Liver (tissue), 9 donors: ENCODE results near the gene SPOP. TPM values are rescaled to one million over a fixed set of nuclear protein-coding genes. Genes with fewer than 3 reads are reported as not detected.
A peak's percentile ranks its signal among the peaks of the same experiment; 100 is the strongest.

Experiments
- DNase-seq: peaks from one replicate; pipeline ENCODE4 v3.0.0-alpha.2; 2017; ENCODE audit warnings: low spot score
- H3K27ac ChIP-seq, 2 donors: one replicate each; pipeline ENCODE4 v1.7.0; 2013; ENCODE audit warnings: inconsistent platforms in 2 of 2, low read length in 2 of 2, control low read depth in 1 of 2, low read depth in 1 of 2, mild to moderate bottlenecking in 1 of 2
- H3K27me3 ChIP-seq, 4 donors: one replicate each; pipeline versions ENCODE4 v1.6.1 to v1.7.0; 2013; ENCODE audit warnings: low read length in 3 of 4, inconsistent platforms in 1 of 4, mild to moderate bottlenecking in 1 of 4, moderate library complexity in 1 of 4; ENCODE audit not compliant: control insufficient read depth in 4 of 4, insufficient read depth in 4 of 4
- H3K36me3 ChIP-seq, 4 donors: one replicate each; pipeline versions ENCODE4 v1.6.1 to v1.7.0; 2013; ENCODE audit warnings: low read length in 3 of 4, mild to moderate bottlenecking in 3 of 4, low read depth in 1 of 4, moderate library complexity in 1 of 4; ENCODE audit not compliant: control insufficient read depth in 4 of 4, insufficient read depth in 3 of 4
- H3K4me1 ChIP-seq, 4 donors: one replicate each; pipeline versions ENCODE4 v1.6.1 to v1.7.0; 2013; ENCODE audit warnings: low read length in 3 of 4, mild to moderate bottlenecking in 3 of 4, moderate library complexity in 1 of 4; ENCODE audit not compliant: control insufficient read depth in 4 of 4, insufficient read depth in 4 of 4
- H3K4me3 ChIP-seq, 3 donors: one replicate each; pipeline versions ENCODE4 v1.6.1 to v1.7.0; 2013; ENCODE audit warnings: low read length in 3 of 3, control low read depth in 1 of 3, low read depth in 1 of 3, mild to moderate bottlenecking in 1 of 3
- H3K9ac ChIP-seq, 2 donors: one replicate each; pipeline ENCODE4 v1.7.0; 2013; ENCODE audit warnings: low read length in 2 of 2, mild to moderate bottlenecking in 2 of 2, moderate library complexity in 2 of 2, control low read depth in 1 of 2, low read depth in 1 of 2
- H3K9me3 ChIP-seq, 4 donors: one replicate each; pipeline versions ENCODE4 v1.6.1 to v1.7.0; 2013; ENCODE audit warnings: low read length in 3 of 4; ENCODE audit not compliant: control insufficient read depth in 4 of 4
- ATF3 ChIP-seq: IDR thresholded peaks from 2 replicates; pipeline ENCODE4 v1.6.1; 2016; ENCODE audit warnings: antibody characterized with exemption
- CTCF ChIP-seq: fragments of 150-350 bp; IDR thresholded peaks from 2 replicates; pipeline ENCODE4 v1.5.1; 2017; ENCODE audit warnings: improper control_type of control experiment, low read depth, low read length; ENCODE audit not compliant: missing input control
- EGR1 ChIP-seq, 2 donors: IDR thresholded peaks; 2 replicates each; pipeline ENCODE4 v1.6.1; 2016 to 2018; ENCODE audit warnings: antibody characterized with exemption in 2 of 2, low read depth in 2 of 2
- FOXA1 ChIP-seq: IDR thresholded peaks from 2 replicates; pipeline ENCODE4 v1.6.1; 2016; ENCODE audit warnings: antibody characterized with exemption
- GABPA ChIP-seq, 2 donors: IDR thresholded peaks in 1 of 2; conservative IDR thresholded peaks in 1 of 2; 2 replicates each; pipeline ENCODE4 v1.6.1; 2016; ENCODE audit warnings: antibody characterized with exemption in 2 of 2, mild to moderate bottlenecking in 1 of 2, moderate library complexity in 1 of 2
- HNF4A ChIP-seq, 2 donors: conservative IDR thresholded peaks; 2 replicates each; pipeline ENCODE4 v1.6.1; 2016; ENCODE audit warnings: antibody characterized with exemption in 2 of 2, mild to moderate bottlenecking in 2 of 2
- HNF4G ChIP-seq: IDR thresholded peaks from 2 replicates; pipeline ENCODE4 v1.6.1; 2016; ENCODE audit warnings: antibody characterized with exemption
- JUND ChIP-seq, 2 donors: IDR thresholded peaks; 2 replicates each; pipeline ENCODE4 v1.6.1; 2016; ENCODE audit warnings: antibody characterized with exemption in 2 of 2
- NR2F2 ChIP-seq: IDR thresholded peaks from 2 replicates; pipeline ENCODE4 v1.6.1; 2016; ENCODE audit warnings: antibody characterized with exemption
- RAD21 ChIP-seq, 2 donors: IDR thresholded peaks; 2 replicates each; pipeline ENCODE4 v1.6.1; 2016; ENCODE audit warnings: antibody characterized with exemption in 2 of 2, mild to moderate bottlenecking in 2 of 2
- RXRA ChIP-seq, 2 donors: IDR thresholded peaks; 2 replicates each; pipeline ENCODE4 v1.6.1; 2017 to 2018; ENCODE audit warnings: antibody characterized with exemption in 2 of 2, mild to moderate bottlenecking in 1 of 2
- SP1 ChIP-seq: IDR thresholded peaks from 2 replicates; pipeline ENCODE4 v1.6.1; 2018; ENCODE audit warnings: antibody characterized with exemption, mild to moderate bottlenecking
- TAF1 ChIP-seq: conservative IDR thresholded peaks from 2 replicates; pipeline ENCODE4 v1.6.1; 2016; ENCODE audit warnings: antibody characterized with exemption, mild to moderate bottlenecking
- YY1 ChIP-seq: IDR thresholded peaks from 2 replicates; pipeline ENCODE4 v1.6.1; 2016; ENCODE audit warnings: antibody characterized with exemption, mild to moderate bottlenecking
- WGBS: extraction: QIAGEN DNeasy Blood & Tissue Kit; methylation state at CpG from one replicate; pipeline ENCODE4 v1.1.7; 2013; 5-methylcytosine and 5-hydroxymethylcytosine counted together
- polyA plus RNA-seq, 2 donors: library from polyadenylated mRNA; stranded (reverse) in 1 of 2; unstranded in 1 of 2; fragments of 200-250 nt in 1 of 2; fragments of >200 nt in 1 of 2; fragmentation: Nextera tagmentation in 1 of 2; extraction: Ambion mirVana in 1 of 2; gene quantifications; one replicate each; pipeline versions ENCODE4 v1.2.1 to v1.2.3, GENCODE V29; 2013 to 2015
- total RNA-seq, 2 donors: library from RNA; depleted of rRNA; stranded (reverse); fragments of >200 nt; gene quantifications; one replicate each; pipeline ENCODE4 v1.2.3, GENCODE V29; 2014
- TF ChIP-seq, protein P1 (sequence below): IDR thresholded peaks from 2 replicates; pipeline ENCODE4 v1.6.1; 2016; ENCODE audit warnings: antibody characterized with exemption
- donor health status: healthy.
- donor health status: healthy.
- donor health status: healthy.
- donor health status: healthy.
- donor health status: healthy.

Gene SPOP
- total and polyA plus RNA-seq, 4 donors = 21.6 to 50.8 (median 42.4) TPM

- no peaks in the 10 kb centered on the region for H3K9me3 ChIP-seq
- peaks cover 0 to 5% (median 2%) of the 10 kb centered on the region in 4 donors for H3K27me3 ChIP-seq
- WGBS = 84% methylated on average over 13 of the region's 13 CpGs
- no peak overlapping the region for H3K27ac ChIP-seq
- no peak overlapping the region for H3K9ac ChIP-seq
- no peak for TF ChIP-seq HNF4G
- TF ChIP-seq JUND (IDR thresholded peaks at IDR 0.05) = no peak
- TF ChIP-seq, protein P1, sequence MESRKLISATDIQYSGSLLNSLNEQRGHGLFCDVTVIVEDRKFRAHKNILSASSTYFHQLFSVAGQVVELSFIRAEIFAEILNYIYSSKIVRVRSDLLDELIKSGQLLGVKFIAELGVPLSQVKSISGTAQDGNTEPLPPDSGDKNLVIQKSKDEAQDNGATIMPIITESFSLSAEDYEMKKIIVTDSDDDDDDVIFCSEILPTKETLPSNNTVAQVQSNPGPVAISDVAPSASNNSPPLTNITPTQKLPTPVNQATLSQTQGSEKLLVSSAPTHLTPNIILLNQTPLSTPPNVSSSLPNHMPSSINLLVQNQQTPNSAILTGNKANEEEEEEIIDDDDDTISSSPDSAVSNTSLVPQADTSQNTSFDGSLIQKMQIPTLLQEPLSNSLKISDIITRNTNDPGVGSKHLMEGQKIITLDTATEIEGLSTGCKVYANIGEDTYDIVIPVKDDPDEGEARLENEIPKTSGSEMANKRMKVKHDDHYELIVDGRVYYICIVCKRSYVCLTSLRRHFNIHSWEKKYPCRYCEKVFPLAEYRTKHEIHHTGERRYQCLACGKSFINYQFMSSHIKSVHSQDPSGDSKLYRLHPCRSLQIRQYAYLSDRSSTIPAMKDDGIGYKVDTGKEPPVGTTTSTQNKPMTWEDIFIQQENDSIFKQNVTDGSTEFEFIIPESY = no peak
- no peak for TF ChIP-seq ATF3
- no peak for TF ChIP-seq HNF4A (conservative IDR thresholded peaks at IDR 0.05)
- no peak for TF ChIP-seq CTCF
- TF ChIP-seq YY1 = no peak
- TF ChIP-seq TAF1 = no peak
- no peak for TF ChIP-seq NR2F2
- TF ChIP-seq FOXA1 = no peak
- no peak for TF ChIP-seq EGR1 (IDR thresholded peaks at IDR 0.05; ENCODE audit: low read depth in 2 of 2)
- H3K4me1 ChIP-seq = peaks cover 8 to 18% (median 12%) of the 10 kb centered on the region in 4 donors
- no peaks in the 10 kb centered on the region for H3K36me3 ChIP-seq
- no peak for DNase-seq
- H3K4me3 ChIP-seq = no peak overlapping the region
Observed at GRCh38 chr17:49578414-49578813, 99.5 kb downstream of the SPOP start.

DNA sequence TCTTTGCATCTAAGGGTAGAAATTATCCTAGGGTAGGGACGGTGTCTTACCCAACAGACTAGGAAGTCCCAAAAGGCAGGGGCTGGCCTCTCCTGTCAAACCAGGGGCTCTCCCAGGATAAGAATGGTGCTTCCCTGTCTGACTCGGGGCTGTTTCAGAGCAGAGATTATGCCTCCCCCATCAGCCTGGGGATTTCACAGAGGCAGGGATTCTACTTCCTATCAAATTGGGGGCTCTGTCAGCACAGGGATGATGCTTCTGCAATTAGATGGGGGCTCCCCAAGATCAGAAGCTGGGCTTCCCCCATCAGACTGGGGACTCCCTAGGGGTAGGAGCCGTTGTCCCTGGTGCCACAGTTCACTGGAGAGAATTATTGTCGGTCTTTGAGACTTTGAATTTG, 99.9 kb downstream of the SPOP start:
- Histone ChIP-seq H3K27ac (no peak overlapping the region), H3K4me1 (peaks cover 8 to 18% (median 12%) of the 10 kb centered on the region in 4 donors), H3K9me3 (no peaks in the 10 kb centered on the region), H3K9ac (no peak overlapping the region), H3K4me3 (no peak overlapping the region), H3K27me3 (peaks cover 0 to 5% (median 2%) of the 10 kb centered on the region in 4 donors), H3K36me3 (no peaks in the 10 kb centered on the region)
- TF ChIP-seq ATF3 (no peak), HNF4G (no peak), RAD21 (IDR thresholded peaks at IDR 0.05) (no peak), SP1 (no peak), RXRA (IDR thresholded peaks at IDR 0.05) (no peak)
- DNase-seq = no peak
- 64% methylated on average over 4 of the region's 4 CpGs for WGBS

GRCh38 chr17:49577650-49577934, 100.3 kb downstream of the SPOP start:
- TF ChIP-seq RXRA (IDR thresholded peaks at IDR 0.05) (peak in 1 of 2 donors; percentile 18), TAF1 (no peak), GABPA (IDR thresholded peaks at IDR 0.05 in 1 of 2, conservative IDR thresholded peaks at IDR 0.05 in 1 of 2) (no peak), FOXA1 (no peak)
- Histone ChIP-seq H3K27me3 (peaks cover 0 to 5% (median 2%) of the 10 kb centered on the region in 4 donors), H3K4me1 (peaks cover 8 to 18% (median 12%) of the 10 kb centered on the region in 4 donors), H3K4me3 (no peak overlapping the region), H3K36me3 (no peaks in the 10 kb centered on the region), H3K9ac (no peak overlapping the region), H3K27ac (no peak overlapping the region), H3K9me3 (no peaks in the 10 kb centered on the region)
- WGBS = 49% methylated on average over 3 of the region's 3 CpGs
- DNase-seq = no peak
